Lower leg skin (tissue), 3 donors: ENCODE data around the gene PYDC1.

Source experiments
- POLR2A ChIP-seq, 2 donors: fragments of 450-650 bp; IDR thresholded peaks; one replicate each; pipeline ENCODE4 v1.6.1; 2016 to 2017; ENCODE audit warnings: antibody characterized with exemption in 2 of 2, mild to moderate bottlenecking in 1 of 2, moderate library complexity in 1 of 2
- TF ChIP-seq, protein P1 (sequence below), 3 donors: fragments of 450-650 bp; IDR thresholded peaks; one replicate each; pipeline ENCODE4 v1.5.1; 2016; ENCODE audit warnings: antibody characterized with exemption in 3 of 3, mild to moderate bottlenecking in 3 of 3, moderate library complexity in 2 of 3

DNA sequence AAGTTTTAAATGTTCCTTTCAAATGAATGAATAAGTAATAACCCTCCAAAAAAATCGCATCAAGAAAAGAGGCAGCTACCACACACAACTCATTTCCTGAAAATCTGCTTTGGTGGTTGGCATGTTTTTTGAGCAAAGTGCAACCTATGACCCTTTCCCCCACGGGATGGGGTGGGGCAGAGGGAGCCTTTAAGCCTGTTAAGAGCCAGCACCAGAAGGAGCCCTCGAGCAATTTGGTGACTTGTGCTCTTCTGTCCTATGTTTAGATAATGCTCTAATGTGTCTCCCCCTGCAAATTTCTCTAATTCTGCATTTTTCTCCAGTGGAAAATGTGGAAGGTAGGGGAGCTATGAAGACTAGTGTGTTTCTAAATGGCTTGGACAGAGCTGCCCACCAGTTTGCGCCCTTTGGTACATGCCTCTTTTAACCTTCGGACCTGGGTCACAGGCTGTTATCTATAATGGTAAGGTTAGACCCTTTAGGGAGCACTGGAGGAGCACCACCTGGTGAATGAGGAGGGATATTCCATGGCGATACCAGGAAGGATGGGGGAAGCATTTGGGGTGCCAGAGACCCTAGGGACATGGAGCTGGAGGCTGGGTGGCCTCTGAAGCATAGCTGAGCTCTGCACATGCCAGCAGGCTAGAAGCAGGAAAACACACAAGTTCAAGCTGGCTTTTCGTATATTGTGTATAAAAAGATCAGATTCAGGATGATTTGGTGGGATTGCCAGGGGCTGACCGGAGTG lies 15.9 kb downstream of the PYDC1 start:
- TF ChIP-seq, protein P1, sequence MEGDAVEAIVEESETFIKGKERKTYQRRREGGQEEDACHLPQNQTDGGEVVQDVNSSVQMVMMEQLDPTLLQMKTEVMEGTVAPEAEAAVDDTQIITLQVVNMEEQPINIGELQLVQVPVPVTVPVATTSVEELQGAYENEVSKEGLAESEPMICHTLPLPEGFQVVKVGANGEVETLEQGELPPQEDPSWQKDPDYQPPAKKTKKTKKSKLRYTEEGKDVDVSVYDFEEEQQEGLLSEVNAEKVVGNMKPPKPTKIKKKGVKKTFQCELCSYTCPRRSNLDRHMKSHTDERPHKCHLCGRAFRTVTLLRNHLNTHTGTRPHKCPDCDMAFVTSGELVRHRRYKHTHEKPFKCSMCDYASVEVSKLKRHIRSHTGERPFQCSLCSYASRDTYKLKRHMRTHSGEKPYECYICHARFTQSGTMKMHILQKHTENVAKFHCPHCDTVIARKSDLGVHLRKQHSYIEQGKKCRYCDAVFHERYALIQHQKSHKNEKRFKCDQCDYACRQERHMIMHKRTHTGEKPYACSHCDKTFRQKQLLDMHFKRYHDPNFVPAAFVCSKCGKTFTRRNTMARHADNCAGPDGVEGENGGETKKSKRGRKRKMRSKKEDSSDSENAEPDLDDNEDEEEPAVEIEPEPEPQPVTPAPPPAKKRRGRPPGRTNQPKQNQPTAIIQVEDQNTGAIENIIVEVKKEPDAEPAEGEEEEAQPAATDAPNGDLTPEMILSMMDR (IDR thresholded peaks at IDR 0.05) = no peak
- no peak for TF ChIP-seq POLR2A (IDR thresholded peaks at IDR 0.05)
